NB4 (cell line): Measurements from ENCODE around the gene UBR1.

Experiments used
- DNase-seq: peaks from one replicate; pipeline ENCODE4 v3.0.0; 2010; ENCODE audit warnings: low read depth
- H3K4me3 ChIP-seq: one replicate; pipeline ENCODE4 v1.5.1; 2011; ENCODE audit warnings: mild to moderate bottlenecking, low read depth, low read length, moderate library complexity
- MYC ChIP-seq: IDR thresholded peaks from 2 replicates; pipeline ENCODE4 v1.6.1; 2011; ENCODE audit warnings: low read depth, low read length
- POLR2A ChIP-seq: IDR thresholded peaks from 2 replicates; pipeline ENCODE4 v1.6.1; 2011; ENCODE audit warnings: mild to moderate bottlenecking; ENCODE audit not compliant: insufficient read length; ENCODE audit errors: extremely low read depth
- TF ChIP-seq, protein P1 (sequence below): IDR thresholded peaks from 2 replicates; pipeline ENCODE4 v1.6.1; 2011; ENCODE audit warnings: low read depth, low read length
- TF ChIP-seq, protein P2 (sequence below): IDR thresholded peaks from one replicate; pipeline ENCODE4 v1.5.1; 2012; ENCODE audit warnings: low read depth, low read length

The UBR1 gene

DNA sequence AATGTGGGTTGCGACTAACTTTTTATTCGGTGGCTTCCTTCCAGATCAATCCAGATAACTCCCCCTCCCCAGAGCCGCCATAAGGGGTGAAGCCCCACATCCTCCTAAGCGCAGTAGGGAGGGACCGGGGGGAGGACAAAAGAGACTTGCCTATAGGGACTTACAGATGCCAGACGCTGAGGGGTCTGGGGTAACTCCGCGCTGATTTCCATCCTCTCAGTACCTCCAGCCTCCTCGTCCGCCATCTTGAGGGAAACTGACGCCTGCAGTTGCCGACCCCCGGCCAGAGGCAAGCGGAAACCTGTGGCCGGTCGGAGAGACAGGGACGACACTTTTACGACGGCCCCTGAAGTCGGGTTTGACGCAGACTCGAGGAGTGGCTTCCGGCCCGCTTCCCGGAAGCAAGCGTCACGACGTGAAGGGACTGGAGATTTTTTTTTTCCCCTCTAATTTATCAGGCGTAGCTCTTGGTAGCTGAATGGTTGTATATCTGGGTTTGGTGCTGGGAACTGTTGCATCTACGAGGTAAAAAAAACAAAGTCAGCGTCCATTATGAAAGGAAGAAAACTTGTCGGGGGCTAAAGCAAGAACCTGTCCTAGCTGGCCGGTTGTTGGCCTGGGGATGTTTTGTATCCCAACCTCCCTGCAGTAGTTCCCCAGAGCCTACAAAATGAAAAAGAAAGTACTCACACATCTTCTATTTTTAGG, at the start of gene UBR1:
Gene UBR1, minus strand, starts transcription at position 261 of the 708 bp plus-strand sequence. Its CDS starts 16 bp downstream, at position 245.
- DNase-seq, result peak; percentile 94
- peak within 1 kb of the TSS; percentile 96 for H3K4me3 ChIP-seq
- TF ChIP-seq, protein P1, sequence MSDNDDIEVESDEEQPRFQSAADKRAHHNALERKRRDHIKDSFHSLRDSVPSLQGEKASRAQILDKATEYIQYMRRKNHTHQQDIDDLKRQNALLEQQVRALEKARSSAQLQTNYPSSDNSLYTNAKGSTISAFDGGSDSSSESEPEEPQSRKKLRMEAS, result peak; percentile 73
- TF ChIP-seq, protein P2, sequence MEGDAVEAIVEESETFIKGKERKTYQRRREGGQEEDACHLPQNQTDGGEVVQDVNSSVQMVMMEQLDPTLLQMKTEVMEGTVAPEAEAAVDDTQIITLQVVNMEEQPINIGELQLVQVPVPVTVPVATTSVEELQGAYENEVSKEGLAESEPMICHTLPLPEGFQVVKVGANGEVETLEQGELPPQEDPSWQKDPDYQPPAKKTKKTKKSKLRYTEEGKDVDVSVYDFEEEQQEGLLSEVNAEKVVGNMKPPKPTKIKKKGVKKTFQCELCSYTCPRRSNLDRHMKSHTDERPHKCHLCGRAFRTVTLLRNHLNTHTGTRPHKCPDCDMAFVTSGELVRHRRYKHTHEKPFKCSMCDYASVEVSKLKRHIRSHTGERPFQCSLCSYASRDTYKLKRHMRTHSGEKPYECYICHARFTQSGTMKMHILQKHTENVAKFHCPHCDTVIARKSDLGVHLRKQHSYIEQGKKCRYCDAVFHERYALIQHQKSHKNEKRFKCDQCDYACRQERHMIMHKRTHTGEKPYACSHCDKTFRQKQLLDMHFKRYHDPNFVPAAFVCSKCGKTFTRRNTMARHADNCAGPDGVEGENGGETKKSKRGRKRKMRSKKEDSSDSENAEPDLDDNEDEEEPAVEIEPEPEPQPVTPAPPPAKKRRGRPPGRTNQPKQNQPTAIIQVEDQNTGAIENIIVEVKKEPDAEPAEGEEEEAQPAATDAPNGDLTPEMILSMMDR, result no peak
- TF ChIP-seq POLR2A (peak; percentile 89), MYC (peak; percentile 64; the same call in 1 of the 2 replicates)

DNA sequence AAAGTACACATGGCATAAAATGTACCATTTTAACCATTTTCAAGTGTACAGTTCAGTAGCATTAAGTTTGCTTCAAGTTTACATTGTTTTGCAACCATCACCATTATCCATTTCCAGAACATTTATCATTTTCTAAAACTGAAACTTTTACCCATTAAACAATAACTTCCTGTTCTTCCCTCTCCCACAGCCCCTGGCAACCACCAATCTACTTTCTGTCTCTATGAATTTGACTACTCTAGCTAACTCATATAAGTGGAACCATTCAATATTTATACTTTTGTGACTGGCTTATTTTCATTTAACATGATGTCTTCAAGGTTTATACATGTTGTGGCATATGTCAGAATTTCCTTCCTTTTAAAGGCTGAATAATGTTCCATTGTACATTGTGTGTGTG, 47.4 kb upstream of the UBR1 start:
- no peak for DNase-seq
- TF ChIP-seq, protein P1, result no peak
- TF ChIP-seq, protein P2, result no peak
- TF ChIP-seq MYC (no peak), POLR2A (no peak)
- no peak overlapping the region for H3K4me3 ChIP-seq

DNA sequence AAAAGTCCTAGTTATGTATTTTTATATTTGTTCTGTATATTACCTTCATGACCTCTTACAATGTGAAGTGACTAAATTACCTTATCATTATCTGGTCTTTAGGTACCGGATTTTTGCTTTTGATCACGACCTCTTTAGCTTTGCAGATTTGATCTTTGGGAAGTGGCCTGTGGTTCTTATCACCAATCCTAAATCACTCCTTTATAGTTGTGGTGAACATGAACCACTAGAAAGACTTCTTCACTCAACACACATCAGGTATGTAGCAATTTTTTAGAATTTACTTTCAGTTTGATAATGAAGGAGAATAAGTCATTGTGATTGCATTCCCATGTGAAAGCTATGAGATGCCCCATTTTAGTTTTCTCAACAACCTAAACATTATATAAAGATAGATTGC, 45.9 kb upstream of the UBR1 start:
- no peak for DNase-seq
- TF ChIP-seq, protein P2, result no peak
- TF ChIP-seq MYC (no peak), POLR2A (no peak)
- TF ChIP-seq, protein P1, result no peak
- H3K4me3 ChIP-seq, result no peak overlapping the region

DNA sequence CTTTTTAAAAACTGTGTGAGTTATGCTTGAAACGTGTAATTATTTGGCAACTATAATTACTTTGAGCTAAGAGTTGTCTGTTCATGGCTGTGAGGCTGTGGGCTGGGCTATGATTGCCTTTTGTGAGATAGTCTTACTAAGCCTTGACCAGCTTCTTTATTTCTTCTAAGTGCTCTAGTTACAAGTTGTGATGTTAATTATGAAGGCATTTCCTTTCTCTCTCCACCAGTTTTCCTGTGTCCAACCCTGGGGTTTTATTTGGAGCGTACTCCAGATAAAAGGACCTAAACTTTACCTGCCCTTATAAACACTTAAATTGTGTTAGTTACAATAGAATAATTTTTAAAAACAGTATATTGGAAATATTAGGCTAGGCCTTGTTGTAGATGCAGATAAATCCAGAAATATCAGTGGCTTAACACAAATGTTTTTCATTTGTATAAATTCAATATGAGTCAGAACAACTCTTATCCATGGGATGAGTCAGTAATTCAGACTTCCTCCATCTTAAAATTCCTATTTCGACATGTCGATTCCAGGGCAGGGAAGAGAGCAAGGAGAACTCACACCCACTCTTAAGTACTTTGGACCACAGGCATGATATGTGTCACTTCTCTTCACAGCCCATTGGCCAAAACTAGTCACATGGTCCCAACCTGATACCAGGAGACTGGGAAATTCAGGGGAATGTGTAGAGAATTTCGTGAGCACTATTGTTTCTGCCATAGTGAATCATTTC, 44.5 kb upstream of the UBR1 start:
- no peak overlapping the region for H3K4me3 ChIP-seq
- no peak for DNase-seq
- TF ChIP-seq MYC (no peak), POLR2A (no peak)
- TF ChIP-seq, protein P2, result no peak
- TF ChIP-seq, protein P1, result no peak

DNA sequence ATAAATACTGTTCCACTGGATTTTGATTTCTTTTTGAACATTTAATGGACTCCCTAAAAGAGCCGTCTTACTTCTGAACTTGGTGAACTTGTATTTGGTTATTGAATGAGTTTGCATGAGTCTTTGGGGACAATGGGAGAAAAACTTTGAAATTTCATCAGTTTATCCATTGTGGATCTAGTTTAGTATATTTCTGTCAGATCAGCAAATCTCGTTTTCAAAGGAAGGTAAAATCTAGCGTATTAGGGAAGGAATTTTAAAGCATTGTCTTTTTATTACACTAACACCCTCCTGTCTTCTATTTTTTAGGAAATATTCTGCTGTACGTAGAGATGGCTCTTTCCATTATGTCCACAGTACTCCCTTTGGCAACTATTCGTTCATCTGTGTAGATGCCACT, 40.3 kb upstream of the UBR1 start:
- no peak for TF ChIP-seq MYC
- TF ChIP-seq, protein P2, result no peak
- TF ChIP-seq, protein P1, result no peak
- TF ChIP-seq POLR2A, result no peak
- H3K4me3 ChIP-seq, result no peak overlapping the region
- DNase-seq, result no peak
